Endothelial cell (in vitro differentiated cells): ENCODE results near the gene SNTB2. TPM values are rescaled to one million over a fixed set of nuclear protein-coding genes. Genes with fewer than 3 reads are reported as not detected.

ENCODE experiments used
- DNase-seq: peaks from one replicate; pipeline ENCODE4 v3.0.0; 2021; ENCODE audit warnings: low spot score
- H3K27ac Mint-ChIP-seq: one replicate; pipeline ENCODE4 v1.8.0; 2021; ENCODE audit warnings: mixed read lengths, inconsistent platforms; ENCODE audit not compliant: unreplicated experiment
- H3K27me3 Mint-ChIP-seq: one replicate; pipeline ENCODE4 v1.8.0; 2021; ENCODE audit warnings: mild to moderate bottlenecking, moderate library complexity, mixed read lengths, inconsistent platforms; ENCODE audit not compliant: unreplicated experiment
- H3K36me3 Mint-ChIP-seq: one replicate; pipeline ENCODE4 v1.8.0; 2021; ENCODE audit warnings: mild to moderate bottlenecking, low read depth, mixed read lengths, inconsistent platforms; ENCODE audit not compliant: unreplicated experiment
- H3K4me1 Mint-ChIP-seq: one replicate; pipeline ENCODE4 v1.8.0; 2021; ENCODE audit warnings: mild to moderate bottlenecking, mixed read lengths, inconsistent platforms; ENCODE audit not compliant: unreplicated experiment
- H3K4me3 Mint-ChIP-seq: one replicate; pipeline ENCODE4 v1.8.0; 2021; ENCODE audit warnings: mild to moderate bottlenecking, mixed read lengths, inconsistent platforms; ENCODE audit not compliant: unreplicated experiment
- H3K9me3 Mint-ChIP-seq: one replicate; pipeline ENCODE4 v1.8.0; 2021; ENCODE audit warnings: mixed read lengths, inconsistent platforms; ENCODE audit not compliant: unreplicated experiment
- CTCF ChIP-seq: fragments of 200-600 bp; sonication (generic); IDR thresholded peaks from one replicate; pipeline ENCODE4 v1.5.0; 2021; ENCODE audit warnings: antibody characterized with exemption; ENCODE audit not compliant: unreplicated experiment
- total RNA-seq: library from RNA; stranded (reverse); fragmentation: NEBNext Ultra II Directional; extraction: Animal tissue kit (Norgen Biotek cat#: 25700); gene quantifications from one replicate; pipeline ENCODE4 v1.2.1, GENCODE V29; 2021; ENCODE audit not compliant: unreplicated experiment

SNTB2 gene
- total RNA-seq, 1 donor from 2014 or later: 16.8 TPM

- Mint-ChIP-seq H3K27ac (no peak overlapping the region), H3K4me1 (peaks cover 4% of the 10 kb centered on the region), H3K9me3 (no peaks in the 10 kb centered on the region), H3K27me3 (no peaks in the 10 kb centered on the region), H3K36me3 (peaks cover 25% of the 10 kb centered on the region), H3K4me3 (no peak overlapping the region)
- DNase-seq: no peak
- no peak for TF ChIP-seq CTCF
These were observed 17.2 kb upstream of the SNTB2 start for GRCh38 chr16:69169607-69170352.

GRCh38 chr16:69171325-69172084, 15.5 kb upstream of the SNTB2 start:
- Mint-ChIP-seq H3K36me3 (peaks cover 19% of the 10 kb centered on the region), H3K4me3 (no peak overlapping the region), H3K27ac (no peak overlapping the region), H3K9me3 (no peaks in the 10 kb centered on the region), H3K4me1 (peaks cover 4% of the 10 kb centered on the region), H3K27me3 (no peaks in the 10 kb centered on the region)
- TF ChIP-seq CTCF: no peak
- DNase-seq: no peak

GRCh38 chr16:69176033-69176800, 10.7 kb upstream of the SNTB2 start:
- Mint-ChIP-seq H3K27me3 (peaks cover 1% of the 10 kb centered on the region), H3K4me3 (no peak overlapping the region), H3K36me3 (no peaks in the 10 kb centered on the region), H3K4me1 (peaks cover 10% of the 10 kb centered on the region), H3K9me3 (no peaks in the 10 kb centered on the region), H3K27ac (no peak overlapping the region)
- no peak for DNase-seq
- TF ChIP-seq CTCF: no peak

GRCh38 chr16:69179328-69180010, 7.5 kb upstream of the SNTB2 start:
- peaks cover 1% of the 10 kb centered on the region for H3K27me3 Mint-ChIP-seq
- no peaks in the 10 kb centered on the region for H3K9me3 Mint-ChIP-seq
- H3K36me3 Mint-ChIP-seq: no peaks in the 10 kb centered on the region
- no peak for TF ChIP-seq CTCF
- H3K27ac Mint-ChIP-seq: no peak overlapping the region
- no peak overlapping the region for H3K4me3 Mint-ChIP-seq
- DNase-seq: no peak
- peaks cover 6% of the 10 kb centered on the region for H3K4me1 Mint-ChIP-seq
